HepG2 (cell line): ENCODE results near the gene ZNF48. TPM values are rescaled to one million over a fixed set of nuclear protein-coding genes. Genes with fewer than 3 reads are reported as not detected.

ENCODE experiments used
- GMEB1 ChIP-seq: sonication (generic); formaldehyde crosslinking; IDR thresholded peaks from 2 replicates; pipeline ENCODE4 v1.5.1; 2020; ENCODE audit warnings: missing genetic modification reagents, mild to moderate bottlenecking, borderline replicate concordance
- HOMEZ ChIP-seq: IDR thresholded peaks from 2 replicates; pipeline ENCODE4 v1.6.1; 2016; ENCODE audit warnings: low read depth
- SNAI1 ChIP-seq: sonication (generic); formaldehyde crosslinking; IDR thresholded peaks from 2 replicates; pipeline ENCODE4 v1.5.0; 2020; ENCODE audit warnings: mild to moderate bottlenecking, missing genetic modification reagents, borderline replicate concordance
- TCF7L2 ChIP-seq: IDR thresholded peaks from 2 replicates; pipeline ENCODE4 v1.6.1; 2011; ENCODE audit warnings: mild to moderate bottlenecking, low read depth, low read length, moderate library complexity
- ZFP36L2 ChIP-seq: sonication (generic); formaldehyde crosslinking; IDR thresholded peaks from 2 replicates; pipeline ENCODE4 v1.4.0; 2020; ENCODE audit warnings: missing genetic modification reagents
- ZHX2 ChIP-seq, 2 experiments: sonication (generic) in 1 of 2; formaldehyde crosslinking in 1 of 2; IDR thresholded peaks; 2 replicates each; pipeline versions ENCODE4 v1.6.1 to v1.9.0; 2014 to 2022; ENCODE audit warnings: antibody characterized with exemption in 1 of 2, borderline replicate concordance in 1 of 2, inconsistent platforms in 1 of 2, low read depth in 1 of 2, missing genetic modification reagents in 1 of 2
- ZNF720 ChIP-seq: sonication (generic); formaldehyde crosslinking; IDR thresholded peaks from 2 replicates; pipeline ENCODE4 v1.4.0; 2020; ENCODE audit warnings: missing genetic modification reagents
- ZSCAN25 ChIP-seq: sonication (generic); formaldehyde crosslinking; IDR thresholded peaks from 2 replicates; pipeline ENCODE4 v1.8.0; 2022; ENCODE audit warnings: mild to moderate bottlenecking, missing genetic modification reagents
- polyA plus RNA-seq, 8 experiments: library from polyadenylated mRNA; depleted of rRNA in 3 of 8; stranded (reverse) in 7 of 8; unstranded in 1 of 8; fragments of >200 nt; fragmentation: Illumina TruSeq in 4 of 8; extraction: Trizol in 4 of 8; gene quantifications; 2 replicates each; pipeline versions ENCODE4 v1.2.1 to v1.2.3, GENCODE V29; 2011 to 2016; ENCODE audit warnings: low read depth in 4 of 8, missing spikeins in 1 of 8, mixed read lengths in 1 of 8; ENCODE audit not compliant: insufficient read depth in 1 of 8
- total RNA-seq, 5 experiments: library from RNA; depleted of rRNA; stranded (reverse); fragments of >200 nt; fragmentation: Illumina TruSeq; extraction: Trizol; gene quantifications; 2 replicates each; pipeline ENCODE4 v1.2.3, GENCODE V29; 2016; ENCODE audit warnings: low read depth in 1 of 5

Gene ZNF48
- total and polyA plus RNA-seq, 2 of the 13 experiments (the other 11 are each of a cell fraction or from before 2014, with no cell fraction given), result 9.9 to 12.3 TPM

GRCh38 chr16:30447512-30448226 lies 52.4 kb downstream of the ZNF48 start (continued):
- TF ChIP-seq SNAI1 (CRISPR knock-in tag) (no peak), HOMEZ (CRISPR knock-in tag) (peak; percentile 48; the same call in 1 of the 2 replicates), ZHX2 (IDR thresholded peaks at IDR 0.05; ENCODE audit: low read depth) (0 out of 2 replicates have a peak, but pooled peaks have one; percentile 9), ZHX2 (CRISPR knock-in tag; IDR thresholded peaks at IDR 0.05; ENCODE audit: borderline replicate concordance) (no peak), GMEB1 (CRISPR knock-in tag) (peak; percentile 54; the same call in 1 of the 2 replicates), ZSCAN25 (CRISPR knock-in tag) (0 out of 2 replicates have a peak, but pooled peaks have one; percentile 34), ZNF720 (CRISPR knock-in tag) (0 out of 2 replicates have a peak, but pooled peaks have one; percentile 43), ZFP36L2 (CRISPR knock-in tag) (0 out of 2 replicates have a peak, but pooled peaks have one; percentile 67), TCF7L2 (0 out of 2 replicates have a peak, but pooled peaks have one; percentile 27)
